Mucosa of descending colon (tissue), 3 donors: Measurements from ENCODE around the gene FBXO31. TPM values are rescaled to one million over a fixed set of nuclear protein-coding genes. Genes with fewer than 3 reads are reported as not detected.

Source experiments
- ATAC-seq: fragments of 200-7000 bp; cut with Tn5 transposase; one replicate; pipeline ENCODE4 v1.9.1; 2020; ENCODE audit warnings: mild to moderate bottlenecking, moderate library complexity
- DNase-seq, 3 donors: peaks; one replicate each; pipeline ENCODE4 v3.0.0-alpha.2; 2020
- H3K36me3 ChIP-seq: fragments of 200-600 bp; one replicate; pipeline ENCODE4 v1.8.0; 2021; ENCODE audit warnings: low read depth, mild to moderate bottlenecking
- H3K4me1 ChIP-seq: fragments of 200-600 bp; one replicate; pipeline ENCODE4 v1.8.0; 2021; ENCODE audit warnings: low read depth, mild to moderate bottlenecking
- H3K4me3 ChIP-seq: fragments of 200-600 bp; one replicate; pipeline ENCODE4 v1.8.0; 2021; ENCODE audit warnings: mild to moderate bottlenecking
- H3K9me3 ChIP-seq: fragments of 200-600 bp; one replicate; pipeline ENCODE4 v1.8.0; 2021; ENCODE audit warnings: mild to moderate bottlenecking
- CTCF ChIP-seq: fragments of 200-600 bp; IDR thresholded peaks from one replicate; pipeline ENCODE4 v1.8.0; 2022; ENCODE audit warnings: antibody characterized with exemption, mild to moderate bottlenecking
- intact Hi-C, 2 donors: fragments of 100-400 bp; cut with DNase I in 1 of 2; cut with micrococcal nuclease in 1 of 2; formaldehyde crosslinking; loops; one replicate each; pipeline versions ENCODE4 v1.11.0 to v1.11.1; 2022; cut with DNase I, micrococcal nuclease
- total RNA-seq, 3 donors: library from RNA; stranded (reverse); fragmentation: NEBNext Ultra II Directional in 2 of 3; extraction: Animal tissue kit (Norgen Biotek cat#: 25700) in 2 of 3; gene quantifications; one replicate each; pipeline versions ENCODE4 v1.2.1 to v1.2.4, GENCODE V29; 2021 to 2023
- donor health status: DM: no; HTN: no; CAD: no; lungs with moderate emphysema.
- donor health status: DM: no; HTN: no; CAD: no.
- donor health status: DM: no; HTN: yes; CAD: no.

Gene FBXO31
- total RNA-seq, 3 donors from 2014 or later: 54.2 to 104 (median 63.9) TPM

GRCh38 chr16:87406495-87407088 lies 23.0 kb upstream of the FBXO31 start:
- H3K4me1 ChIP-seq: no peaks in the 10 kb centered on the region
- intact Hi-C loops: no loop called here
- TF ChIP-seq CTCF: no peak
- DNase-seq (no peak), ATAC-seq (no peak)
- no peaks in the 10 kb centered on the region for H3K9me3 ChIP-seq
- no peak overlapping the region for H3K4me3 ChIP-seq
- no peaks in the 10 kb centered on the region for H3K36me3 ChIP-seq

DNA sequence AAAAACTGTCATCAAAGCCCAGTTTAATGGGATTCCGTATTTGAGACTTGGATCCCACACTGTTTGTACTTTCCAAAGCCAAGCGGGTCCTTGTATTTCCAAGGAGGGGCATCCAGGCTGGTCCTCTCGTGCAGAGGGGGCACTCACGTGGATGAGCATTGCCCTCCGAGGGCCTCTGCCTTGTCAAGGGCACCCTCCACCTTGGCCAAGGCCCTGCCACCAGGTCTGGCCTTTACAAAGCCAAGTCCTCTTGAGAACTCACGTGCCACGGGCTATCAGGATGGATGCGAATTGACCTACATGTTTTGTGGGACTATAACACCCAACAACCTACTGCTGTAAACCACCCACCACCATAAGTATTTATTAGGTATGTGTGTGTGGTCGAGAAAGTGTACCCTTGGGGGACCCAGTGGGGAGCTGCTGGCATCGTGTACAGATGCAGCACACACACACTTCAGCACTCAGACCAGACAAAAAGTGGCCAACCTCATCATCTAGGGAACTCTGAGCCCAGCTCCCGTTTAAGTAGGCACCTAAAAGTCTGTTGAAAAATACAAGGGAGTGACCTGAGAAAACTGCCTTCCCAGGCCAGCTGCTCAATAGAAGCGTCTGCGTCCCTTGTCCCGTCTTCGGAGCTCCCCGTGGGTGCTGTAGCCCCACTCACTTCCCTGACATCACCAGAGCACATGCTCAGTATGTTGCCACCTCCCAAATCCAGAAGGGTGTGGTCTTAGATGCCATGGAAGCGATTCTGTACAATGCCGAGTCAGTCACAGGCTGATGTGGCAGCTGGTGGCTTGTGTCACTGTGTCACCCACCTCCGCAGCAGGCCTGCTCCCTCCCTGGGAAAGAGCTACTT lies 21.4 kb upstream of the FBXO31 start:
- no peak for TF ChIP-seq CTCF
- DNase-seq (no peak), ATAC-seq (peak; percentile 37)
- Histone ChIP-seq H3K36me3 (no peaks in the 10 kb centered on the region), H3K9me3 (no peaks in the 10 kb centered on the region), H3K4me3 (no peak overlapping the region), H3K4me1 (no peaks in the 10 kb centered on the region)
- intact Hi-C loops: no loop called here

GRCh38 chr16:87395181-87395842 lies 11.7 kb upstream of the FBXO31 start:
- Histone ChIP-seq H3K4me1 (peaks cover 23% of the 10 kb centered on the region), H3K36me3 (no peaks in the 10 kb centered on the region), H3K4me3 (no peak overlapping the region), H3K9me3 (no peaks in the 10 kb centered on the region)
- no peak for TF ChIP-seq CTCF
- intact Hi-C loops: loop anchor here in 1 of 2 donors (10.0 kb wide), 1 partner anchor 81 kb away; the partner anchor contains the start of gene C16orf95
- DNase-seq: no peak
- no peak for ATAC-seq

GRCh38 chr16:87393680-87394055 lies 10.1 kb upstream of the FBXO31 start:
- peaks cover 30% of the 10 kb centered on the region for H3K4me1 ChIP-seq
- no peaks in the 10 kb centered on the region for H3K9me3 ChIP-seq
- intact Hi-C loops: loop anchor here in 1 of 2 donors (10.0 kb wide), 1 partner anchor 79 kb away; the partner anchor contains the start of gene C16orf95
- no peak for TF ChIP-seq CTCF
- no peak overlapping the region for H3K4me3 ChIP-seq
- ATAC-seq: no peak
- peak in 1 of 3 donors; percentile 32 for DNase-seq
- no peaks in the 10 kb centered on the region for H3K36me3 ChIP-seq

DNA sequence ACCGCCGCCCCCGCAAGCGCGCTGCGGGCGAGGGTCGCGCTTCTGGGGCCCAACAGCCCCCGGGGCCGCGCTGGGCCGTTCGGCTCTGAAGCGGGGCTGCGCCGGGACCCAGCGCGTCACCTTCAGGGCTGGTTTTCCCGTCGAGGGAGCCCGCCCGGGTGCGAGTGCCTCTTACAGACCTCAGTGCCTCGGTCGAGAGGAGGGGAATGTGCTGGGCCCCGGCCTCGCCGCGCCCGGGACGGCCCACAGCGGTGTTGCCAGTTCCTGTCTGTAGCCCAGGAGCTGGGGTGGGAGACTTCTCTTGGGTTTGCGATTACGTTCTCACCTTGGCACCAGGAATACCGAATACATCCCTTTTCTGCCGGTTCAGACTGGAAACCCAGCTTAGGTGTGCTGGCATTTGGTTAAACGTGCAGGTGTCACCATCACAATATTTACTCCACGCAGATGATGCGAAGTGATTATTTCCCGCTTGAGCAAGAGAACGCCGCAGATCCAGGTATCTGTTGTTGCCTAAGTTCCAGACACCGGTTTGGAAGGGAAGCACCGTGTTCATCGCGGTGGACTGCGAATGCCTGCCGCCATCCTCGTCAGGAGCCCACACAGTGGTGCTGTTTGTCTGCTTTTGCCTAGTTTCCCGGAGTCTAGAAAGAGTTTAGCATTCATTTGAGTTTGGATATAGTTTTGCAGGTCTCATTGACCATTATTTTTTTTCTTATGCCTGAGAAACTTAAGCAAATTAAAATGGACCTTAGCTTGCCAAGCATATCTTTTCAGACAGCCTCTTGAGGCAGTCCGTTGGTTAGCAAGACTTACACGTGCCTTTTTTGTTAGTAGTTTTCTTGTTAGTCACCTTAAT lies 9.5 kb upstream of the FBXO31 start:
- ATAC-seq (no peak), DNase-seq (peak; percentile 59 to 76 (median 74))

More for the DNA sequence above, 9.5 kb upstream of the FBXO31 start:
- Histone ChIP-seq H3K36me3 (no peaks in the 10 kb centered on the region), H3K4me3 (peak overlapping the region; percentile 83), H3K4me1 (peaks cover 35% of the 10 kb centered on the region), H3K9me3 (no peaks in the 10 kb centered on the region)
- no peak for TF ChIP-seq CTCF
- intact Hi-C loops: loop anchor here in 1 of 2 donors (10.0 kb wide), 1 partner anchor 78 kb away; the partner anchor contains the start of gene C16orf95
